Measurements from ENCODE around the gene PLPP4. TPM values are rescaled to one million over a fixed set of nuclear protein-coding genes. Genes with fewer than 3 reads are reported as not detected.

PLPP4 gene
- total RNA-seq, 1 experiment from 2014 or later, result 10.7 TPM

GRCh38 chr10:120514035-120514620 is 57.1 kb downstream of the PLPP4 start:
- H3F3A ChIP-seq (ENCODE audit: low read length, unreplicated experiment), result no peaks in the 10 kb centered on the region
- H3K4me3 ChIP-seq (ENCODE audit: low read length), result no peak overlapping the region
- intact Hi-C loops (cut with micrococcal nuclease), result loop anchor here (5.0 kb wide), 1 partner anchor 328 kb away; no protein-coding TSS in a partner anchor
- POLR2A ChIA-PET (ENCODE audit: unreplicated experiment), result no interaction called here
- H3K27me3 ChIP-seq (ENCODE audit: low read length), result no peaks in the 10 kb centered on the region
- no peak overlapping the region for H3K9ac ChIP-seq (ENCODE audit: low read length)
- TF ChIP-seq, protein P1, sequence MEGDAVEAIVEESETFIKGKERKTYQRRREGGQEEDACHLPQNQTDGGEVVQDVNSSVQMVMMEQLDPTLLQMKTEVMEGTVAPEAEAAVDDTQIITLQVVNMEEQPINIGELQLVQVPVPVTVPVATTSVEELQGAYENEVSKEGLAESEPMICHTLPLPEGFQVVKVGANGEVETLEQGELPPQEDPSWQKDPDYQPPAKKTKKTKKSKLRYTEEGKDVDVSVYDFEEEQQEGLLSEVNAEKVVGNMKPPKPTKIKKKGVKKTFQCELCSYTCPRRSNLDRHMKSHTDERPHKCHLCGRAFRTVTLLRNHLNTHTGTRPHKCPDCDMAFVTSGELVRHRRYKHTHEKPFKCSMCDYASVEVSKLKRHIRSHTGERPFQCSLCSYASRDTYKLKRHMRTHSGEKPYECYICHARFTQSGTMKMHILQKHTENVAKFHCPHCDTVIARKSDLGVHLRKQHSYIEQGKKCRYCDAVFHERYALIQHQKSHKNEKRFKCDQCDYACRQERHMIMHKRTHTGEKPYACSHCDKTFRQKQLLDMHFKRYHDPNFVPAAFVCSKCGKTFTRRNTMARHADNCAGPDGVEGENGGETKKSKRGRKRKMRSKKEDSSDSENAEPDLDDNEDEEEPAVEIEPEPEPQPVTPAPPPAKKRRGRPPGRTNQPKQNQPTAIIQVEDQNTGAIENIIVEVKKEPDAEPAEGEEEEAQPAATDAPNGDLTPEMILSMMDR (conservative IDR thresholded peaks at IDR 0.05; ENCODE audit: low read depth, low read length), result no peak
- TF ChIP-seq EZH2 (IDR thresholded peaks at IDR 0.05; ENCODE audit: low read length, unreplicated experiment) (no peak), EZH2phosphoT487 (IDR thresholded peaks at IDR 0.05; ENCODE audit: borderline replicate concordance, low read length) (no peak)
- no peaks in the 10 kb centered on the region for H4K20me1 ChIP-seq (ENCODE audit: low read length)
- H3K79me2 ChIP-seq (ENCODE audit: low read length), result no peaks in the 10 kb centered on the region
- H3K27ac ChIP-seq (ENCODE audit: low read length), result no peak overlapping the region
- BruUV-seq (replicated peaks), result no TSS peak
- H2AFZ ChIP-seq (ENCODE audit: low read length), result no peak overlapping the region
- DNase-seq (peak; percentile 42), ATAC-seq (no peak)
- H3K36me3 ChIP-seq (ENCODE audit: low read depth, low read length), result no peaks in the 10 kb centered on the region
- no peak overlapping the region for H3K4me2 ChIP-seq (ENCODE audit: low read length)
- H3K4me1 ChIP-seq (ENCODE audit: insufficient read depth, low read length), result peaks cover 42% of the 10 kb centered on the region
- H3K9me2 ChIP-seq (replicated peaks; ENCODE audit: low read length), result no peaks in the 10 kb centered on the region
- H3K9me3 ChIP-seq (ENCODE audit: low read length), result no peaks in the 10 kb centered on the region
- CTCF ChIA-PET, result no interaction called here

GRCh38 chr10:120514959-120515358 is 57.9 kb downstream of the PLPP4 start:
- Histone ChIP-seq H3K4me3 (ENCODE audit: low read length) (no peak overlapping the region), H3K27ac (ENCODE audit: low read length) (no peak overlapping the region), H3K36me3 (ENCODE audit: low read depth, low read length) (no peaks in the 10 kb centered on the region), H3F3A (ENCODE audit: low read length, unreplicated experiment) (no peaks in the 10 kb centered on the region), H3K9me2 (replicated peaks; ENCODE audit: low read length) (no peaks in the 10 kb centered on the region), H3K9ac (ENCODE audit: low read length) (no peak overlapping the region), H4K20me1 (ENCODE audit: low read length) (no peaks in the 10 kb centered on the region), H3K27me3 (ENCODE audit: low read length) (no peaks in the 10 kb centered on the region), H3K4me1 (ENCODE audit: insufficient read depth, low read length) (peaks cover 34% of the 10 kb centered on the region), H3K79me2 (ENCODE audit: low read length) (no peaks in the 10 kb centered on the region), H2AFZ (ENCODE audit: low read length) (no peak overlapping the region), H3K9me3 (ENCODE audit: low read length) (no peaks in the 10 kb centered on the region), H3K4me2 (ENCODE audit: low read length) (no peak overlapping the region)
- POLR2A ChIA-PET (ENCODE audit: unreplicated experiment), result no interaction called here
- CTCF ChIA-PET, result no interaction called here
- TF ChIP-seq EZH2 (IDR thresholded peaks at IDR 0.05; ENCODE audit: low read length, unreplicated experiment) (no peak), EZH2phosphoT487 (IDR thresholded peaks at IDR 0.05; ENCODE audit: borderline replicate concordance, low read length) (no peak)
- TF ChIP-seq, protein P1 (conservative IDR thresholded peaks at IDR 0.05; ENCODE audit: low read depth, low read length), result no peak
- intact Hi-C loops (cut with micrococcal nuclease), result loop anchor here (5.0 kb wide), 1 partner anchor 327 kb away; no protein-coding TSS in a partner anchor
- DNase-seq, result no peak
- no TSS peak for BruUV-seq (replicated peaks)
- no peak for ATAC-seq

DNA sequence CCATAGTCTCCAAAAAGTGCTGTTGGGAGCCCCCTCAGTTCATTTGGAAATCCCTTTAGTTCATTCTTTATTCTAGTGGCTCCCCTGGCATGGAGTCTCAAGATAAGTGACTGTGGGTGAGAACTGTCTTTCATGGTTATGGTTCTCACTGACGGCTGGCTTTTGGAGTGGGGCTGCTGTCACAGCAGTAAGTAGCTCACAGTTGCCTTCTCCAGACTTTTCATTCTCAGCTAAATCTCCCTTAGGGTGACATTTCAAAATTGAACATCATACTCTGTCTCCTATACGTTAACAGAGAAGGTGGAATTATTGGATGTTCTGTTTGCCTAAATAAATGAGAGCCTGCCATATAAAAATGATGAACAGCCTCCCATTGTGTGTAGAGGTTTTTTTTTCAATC is 58.7 kb downstream of the PLPP4 start:
- Histone ChIP-seq H4K20me1 (ENCODE audit: low read length) (no peaks in the 10 kb centered on the region), H3K36me3 (ENCODE audit: low read depth, low read length) (no peaks in the 10 kb centered on the region), H3K9ac (ENCODE audit: low read length) (no peak overlapping the region), H3K27ac (ENCODE audit: low read length) (no peak overlapping the region), H3F3A (ENCODE audit: low read length, unreplicated experiment) (no peaks in the 10 kb centered on the region), H3K9me2 (replicated peaks; ENCODE audit: low read length) (no peaks in the 10 kb centered on the region), H3K79me2 (ENCODE audit: low read length) (no peaks in the 10 kb centered on the region), H3K4me2 (ENCODE audit: low read length) (no peak overlapping the region), H3K4me3 (ENCODE audit: low read length) (no peak overlapping the region), H2AFZ (ENCODE audit: low read length) (no peak overlapping the region), H3K4me1 (ENCODE audit: insufficient read depth, low read length) (peaks cover 26% of the 10 kb centered on the region), H3K9me3 (ENCODE audit: low read length) (no peaks in the 10 kb centered on the region), H3K27me3 (ENCODE audit: low read length) (no peaks in the 10 kb centered on the region)
- CTCF ChIA-PET, result no interaction called here
- DNase-seq (no peak), ATAC-seq (no peak)
- intact Hi-C loops (cut with micrococcal nuclease), result no loop called here
- no TSS peak for BruUV-seq (replicated peaks)
- POLR2A ChIA-PET (ENCODE audit: unreplicated experiment), result no interaction called here
- TF ChIP-seq EZH2 (IDR thresholded peaks at IDR 0.05; ENCODE audit: low read length, unreplicated experiment) (no peak), EZH2phosphoT487 (IDR thresholded peaks at IDR 0.05; ENCODE audit: borderline replicate concordance, low read length) (no peak)
- TF ChIP-seq, protein P1 (conservative IDR thresholded peaks at IDR 0.05; ENCODE audit: low read depth, low read length), result no peak

Measured in PC-3 (cell line).